Neuronal stem cell (in vitro differentiated cells): ENCODE measurements around the gene MACROD2.

Experiments
- DNase-seq: peaks from one replicate; pipeline ENCODE4 v3.0.0-alpha.2; 2013; ENCODE audit warnings: low spot score
- H2AFZ ChIP-seq: one replicate; pipeline ENCODE4 v1.6.1; 2013; ENCODE audit warnings: mild to moderate bottlenecking, low read length, inconsistent platforms
- H2AK5ac ChIP-seq: 2 replicates; pipeline ENCODE4 v1.6.1; 2013; ENCODE audit warnings: low read depth, mild to moderate bottlenecking, inconsistent platforms, low read length, moderate library complexity, mixed read lengths
- H2BK120ac ChIP-seq: 2 replicates; pipeline ENCODE4 v1.6.1; 2013; ENCODE audit warnings: low read depth, mild to moderate bottlenecking, inconsistent platforms, low read length, moderate library complexity, mixed read lengths
- H2BK12ac ChIP-seq: one replicate; pipeline ENCODE4 v1.6.1; 2013; ENCODE audit warnings: low read length, inconsistent platforms
- H2BK15ac ChIP-seq: 2 replicates; pipeline ENCODE4 v1.6.1; 2013; ENCODE audit warnings: mild to moderate bottlenecking, low read length, inconsistent platforms, mixed read lengths
- H2BK5ac ChIP-seq: one replicate; pipeline ENCODE4 v1.6.1; 2013; ENCODE audit warnings: inconsistent platforms, mild to moderate bottlenecking, low read length, moderate library complexity
- H3K14ac ChIP-seq: one replicate; pipeline ENCODE4 v1.6.1; 2013; ENCODE audit warnings: low read length, inconsistent platforms
- H3K18ac ChIP-seq: 2 replicates; pipeline ENCODE4 v1.6.1; 2013; ENCODE audit warnings: low read length, inconsistent platforms
- H3K23ac ChIP-seq: 2 replicates; pipeline ENCODE4 v1.6.1; 2013; ENCODE audit warnings: low read depth, mild to moderate bottlenecking, mixed read lengths, low read length, inconsistent platforms; ENCODE audit not compliant: poor library complexity
- H3K27ac ChIP-seq: replicated peaks from 3 replicates; pipeline ENCODE4 v1.5.1; 2013; ENCODE audit warnings: low read length, inconsistent platforms
- H3K27me3 ChIP-seq, 3 experiments: 2 replicates each; pipeline ENCODE4 v1.6.1; 2013; ENCODE audit warnings: low read length in 3 of 3, mild to moderate bottlenecking in 2 of 3, inconsistent platforms in 1 of 3, low read depth in 1 of 3, mixed read lengths in 1 of 3, moderate library complexity in 1 of 3; ENCODE audit not compliant: control insufficient read depth in 3 of 3, insufficient read depth in 3 of 3
- H3K36me3 ChIP-seq, 2 donors: replicated peaks in 1 of 2; 2 replicates each; pipeline ENCODE4 v1.6.1; 2013; ENCODE audit warnings: low read length in 2 of 2; ENCODE audit not compliant: control insufficient read depth in 2 of 2, insufficient read depth in 2 of 2
- H3K4ac ChIP-seq: 2 replicates; pipeline ENCODE4 v1.6.1; 2013; ENCODE audit warnings: inconsistent platforms, mild to moderate bottlenecking, low read length, moderate library complexity
- H3K4me1 ChIP-seq, 2 donors: 1 replicate in 1 of 2; 2 replicates in 1 of 2; pipeline ENCODE4 v1.6.1; 2013; ENCODE audit warnings: low read length in 2 of 2, low read depth in 1 of 2; ENCODE audit not compliant: control insufficient read depth in 2 of 2, insufficient read depth in 1 of 2
- H3K4me2 ChIP-seq: one replicate; pipeline ENCODE4 v1.6.1; 2013; ENCODE audit warnings: mild to moderate bottlenecking, low read length, inconsistent platforms; ENCODE audit not compliant: insufficient read depth, poor library complexity, severe bottlenecking
- H3K4me3 ChIP-seq, 2 donors: 2 replicates each; pipeline ENCODE4 v1.5.1; 2013; ENCODE audit warnings: low read length in 2 of 2, mild to moderate bottlenecking in 2 of 2, inconsistent platforms in 1 of 2, moderate library complexity in 1 of 2
- H3K79me1 ChIP-seq: one replicate; pipeline ENCODE4 v1.6.1; 2013; ENCODE audit warnings: low read depth, mild to moderate bottlenecking, inconsistent platforms, low read length, moderate library complexity
- H3K9ac ChIP-seq: one replicate; pipeline ENCODE4 v1.6.1; 2013; ENCODE audit warnings: mild to moderate bottlenecking, low read depth, low read length, inconsistent platforms; ENCODE audit not compliant: poor library complexity
- H3K9me3 ChIP-seq, 2 donors: replicated peaks in 1 of 2; 2 replicates each; pipeline versions ENCODE3 to v1.6.1; 2013; ENCODE audit warnings: low read length in 2 of 2, mild to moderate bottlenecking in 2 of 2, inconsistent platforms in 1 of 2, low read depth in 1 of 2, mixed read lengths in 1 of 2, moderate library complexity in 1 of 2; ENCODE audit not compliant: control insufficient read depth in 2 of 2, insufficient read depth in 1 of 2
- H4K8ac ChIP-seq: one replicate; pipeline ENCODE4 v1.6.1; 2013; ENCODE audit warnings: low read depth, mild to moderate bottlenecking, inconsistent platforms, low read length, moderate library complexity
- H4K91ac ChIP-seq: one replicate; pipeline ENCODE4 v1.6.1; 2013; ENCODE audit warnings: low read length, low read depth, mild to moderate bottlenecking, inconsistent platforms; ENCODE audit not compliant: poor library complexity
- WGBS, 2 donors: extraction: QIAGEN DNeasy Blood & Tissue Kit; methylation state at CpG; one replicate each; pipeline ENCODE4 v1.1.7; 2013; ENCODE audit warnings: missing lambda C conversion rate in 2 of 2, mixed read lengths in 1 of 2; ENCODE audit not compliant: insufficient read length in 2 of 2, insufficient replicate concordance in 1 of 2; ENCODE audit errors: extremely low coverage in 2 of 2; 5-methylcytosine and 5-hydroxymethylcytosine counted together

Gene MACROD2

DNA sequence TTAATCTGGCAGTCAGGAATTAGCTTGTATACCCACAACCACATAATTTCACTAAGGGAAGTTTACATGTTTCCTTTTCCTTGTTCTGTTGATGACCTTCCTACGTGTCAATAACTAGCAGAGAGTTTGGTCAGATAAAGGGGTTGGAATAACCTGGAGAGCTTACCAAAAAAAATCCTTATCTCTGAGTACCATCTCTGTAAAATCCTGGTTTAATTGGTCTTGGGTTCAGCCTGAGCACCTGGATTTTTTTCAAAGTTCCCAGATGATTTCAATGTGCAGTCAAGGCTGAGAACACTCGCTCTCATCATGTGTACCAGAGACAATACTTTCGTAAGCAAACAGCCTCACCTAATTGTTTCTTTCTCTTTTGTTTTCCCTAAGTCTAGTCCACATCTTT is 825.9 kb downstream of the MACROD2 start:
- Histone ChIP-seq H4K8ac (no peak overlapping the region), H2AFZ (no peak overlapping the region), H2BK5ac (no peak overlapping the region), H3K79me1 (no peaks in the 10 kb centered on the region), H3K27ac (no peak overlapping the region), H3K23ac (no peak overlapping the region), H3K4me2 (no peak overlapping the region), H4K91ac (no peak overlapping the region), H3K9ac (no peak overlapping the region), H2AK5ac (no peak overlapping the region), H3K4ac (no peak overlapping the region), H3K36me3 (no peaks in the 10 kb centered on the region), H2BK15ac (no peak overlapping the region), H2BK120ac (no peak overlapping the region), H3K18ac (no peak overlapping the region), H3K9me3 (peaks cover 0 to 4% of the 10 kb centered on the region in 2 donors), H3K4me3 (no peak overlapping the region), H3K14ac (no peak overlapping the region), H3K27me3 (no peaks in the 10 kb centered on the region), H3K4me1 (peaks cover 6 to 7% of the 10 kb centered on the region in 2 donors), H2BK12ac (no peak overlapping the region)
- DNase-seq = no peak
- no CpG with 5 or more reads among the region's 3 CpGs for WGBS, 2 donors

DNA sequence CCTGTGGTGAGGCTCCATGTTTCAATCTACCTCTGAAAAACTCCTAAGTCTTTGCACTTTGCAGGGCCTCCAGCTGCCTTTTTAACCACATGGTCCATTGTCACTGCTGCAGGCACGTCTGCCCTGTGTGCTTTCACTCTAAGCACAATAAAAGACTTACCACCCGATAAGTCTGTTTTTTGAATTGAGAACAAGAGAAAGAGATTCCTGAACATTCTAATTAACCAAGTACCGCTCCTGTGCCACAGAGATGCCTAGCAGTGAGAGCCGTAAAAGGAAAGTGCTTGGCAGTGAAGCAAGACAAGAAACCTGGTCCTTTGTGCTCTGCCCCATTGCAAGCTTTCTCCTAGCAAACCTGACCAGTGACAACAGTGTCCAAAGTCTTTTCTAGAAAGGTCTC is 829.7 kb downstream of the MACROD2 start:
- H2BK5ac ChIP-seq = no peak overlapping the region
- H2AK5ac ChIP-seq = no peak overlapping the region
- H3K4me1 ChIP-seq = peaks cover 12 to 14% of the 10 kb centered on the region in 2 donors
- H3K23ac ChIP-seq = no peak overlapping the region
- no peak overlapping the region for H3K4me3 ChIP-seq
- no peak overlapping the region for H4K8ac ChIP-seq
- H3K27me3 ChIP-seq = no peaks in the 10 kb centered on the region
- no peak overlapping the region for H2BK120ac ChIP-seq
- H3K27ac ChIP-seq = peak overlapping the region; percentile 67
- no peak overlapping the region for H2BK12ac ChIP-seq
- H3K36me3 ChIP-seq = no peaks in the 10 kb centered on the region
- H4K91ac ChIP-seq = no peak overlapping the region
- H3K9ac ChIP-seq = no peak overlapping the region
- no peaks in the 10 kb centered on the region for H3K9me3 ChIP-seq
- DNase-seq = peak; percentile 73
- no CpG with 5 or more reads among the region's 4 CpGs for whole genome bisulfite sequencing, 2 donors
- H3K79me1 ChIP-seq = no peaks in the 10 kb centered on the region
- no peak overlapping the region for H3K14ac ChIP-seq
- H3K4ac ChIP-seq = no peak overlapping the region
- no peak overlapping the region for H3K18ac ChIP-seq
- peak overlapping the region; percentile 71 for H2AFZ ChIP-seq
- no peak overlapping the region for H3K4me2 ChIP-seq
- no peak overlapping the region for H2BK15ac ChIP-seq

DNA sequence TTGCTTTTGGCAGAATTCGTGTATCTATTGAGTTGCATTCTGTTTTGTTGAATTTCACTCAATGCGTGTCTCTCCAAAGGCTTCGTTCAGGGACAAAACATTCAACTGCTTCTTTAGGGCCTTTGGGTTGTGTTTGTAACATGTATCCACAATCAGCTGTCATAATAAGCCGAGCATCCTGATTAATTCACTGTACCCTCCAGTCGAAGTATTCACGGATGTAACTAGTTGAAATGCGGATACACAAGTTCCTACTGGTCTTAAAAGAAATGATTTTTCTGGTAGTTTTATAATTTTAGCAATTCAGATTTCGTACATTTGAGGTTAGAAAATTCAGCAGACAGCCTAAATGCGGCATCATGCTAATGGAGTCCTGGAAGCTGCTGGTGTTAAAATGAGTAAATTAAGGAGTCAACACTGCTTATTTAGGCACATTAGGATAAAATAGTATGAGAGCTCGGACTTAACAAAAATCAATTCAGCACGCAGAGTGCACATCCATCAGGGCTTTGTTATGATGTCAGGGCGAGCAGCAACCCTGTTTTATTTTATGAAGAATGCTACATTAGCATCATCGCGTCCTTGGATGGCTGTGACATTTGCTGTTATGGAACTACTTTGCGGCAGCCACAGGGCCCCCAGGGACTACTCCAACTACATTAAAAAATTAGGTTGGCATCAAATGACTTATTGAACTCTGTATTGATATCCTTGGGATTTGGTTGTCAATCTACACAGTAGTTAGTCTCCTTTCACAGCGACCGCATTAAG is 831.4 kb downstream of the MACROD2 start:
- Histone ChIP-seq H4K8ac (no peak overlapping the region), H3K4ac (no peak overlapping the region), H2AFZ (peak overlapping the region; percentile 18), H3K14ac (no peak overlapping the region), H3K18ac (no peak overlapping the region), H3K4me1 (peaks cover 9 to 14% of the 10 kb centered on the region in 2 donors), H3K23ac (no peak overlapping the region), H3K4me2 (no peak overlapping the region), H2BK120ac (no peak overlapping the region), H4K91ac (no peak overlapping the region), H2BK15ac (no peak overlapping the region), H3K9ac (no peak overlapping the region), H3K27me3 (no peaks in the 10 kb centered on the region), H3K27ac (no peak overlapping the region), H3K4me3 (no peak overlapping the region), H2AK5ac (no peak overlapping the region), H2BK12ac (no peak overlapping the region), H3K79me1 (no peaks in the 10 kb centered on the region), H3K9me3 (no peaks in the 10 kb centered on the region), H2BK5ac (no peak overlapping the region), H3K36me3 (no peaks in the 10 kb centered on the region)
- DNase-seq = no peak
- no CpG with 5 or more reads among the region's 17 CpGs for WGBS, 2 donors

DNA sequence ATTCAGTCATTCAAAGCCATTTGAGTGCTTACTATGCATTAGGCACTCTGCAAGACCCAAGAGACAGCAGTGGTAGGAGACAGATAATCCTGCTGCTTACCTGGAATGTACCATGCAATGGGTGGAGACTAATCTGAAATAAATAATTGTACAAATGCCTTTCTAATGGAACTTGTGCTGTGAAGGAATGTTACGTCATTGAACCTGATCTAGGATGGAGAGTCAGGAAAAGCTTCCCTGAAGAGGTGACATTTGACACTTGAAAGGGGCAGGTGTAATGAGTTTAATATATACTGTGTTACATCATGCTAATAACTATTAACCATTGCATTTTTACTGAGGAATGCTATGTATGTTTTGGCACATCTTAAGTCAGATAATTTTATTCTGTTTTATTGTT is 833.1 kb downstream of the MACROD2 start:
- H3K23ac ChIP-seq = no peak overlapping the region
- H2AFZ ChIP-seq = no peak overlapping the region
- H3K4ac ChIP-seq = no peak overlapping the region
- no peaks in the 10 kb centered on the region for H3K79me1 ChIP-seq
- no peak overlapping the region for H4K91ac ChIP-seq
- H3K36me3 ChIP-seq = no peaks in the 10 kb centered on the region
- no peak for DNase-seq
- peaks cover 9 to 14% of the 10 kb centered on the region in 2 donors for H3K4me1 ChIP-seq
- H3K4me2 ChIP-seq = no peak overlapping the region
- H3K4me3 ChIP-seq = no peak overlapping the region
- H3K9ac ChIP-seq = no peak overlapping the region
- no peak overlapping the region for H2BK120ac ChIP-seq
- WGBS, 2 donors = no CpG with 5 or more reads among the region's 1 CpG
- no peaks in the 10 kb centered on the region for H3K9me3 ChIP-seq
- no peak overlapping the region for H2BK15ac ChIP-seq
- H3K27ac ChIP-seq = no peak overlapping the region
- H4K8ac ChIP-seq = no peak overlapping the region
- H3K14ac ChIP-seq = no peak overlapping the region
- no peak overlapping the region for H2AK5ac ChIP-seq
- H3K27me3 ChIP-seq = no peaks in the 10 kb centered on the region
- no peak overlapping the region for H2BK12ac ChIP-seq
- H2BK5ac ChIP-seq = no peak overlapping the region
- H3K18ac ChIP-seq = no peak overlapping the region
